KOPT-K1 (cell line): ENCODE data around the gene ARPC4.
A peak's percentile ranks its signal among the peaks of the same experiment; 100 is the strongest.

Source experiments
- H3K27ac ChIP-seq: fragments of 200-600 bp; sonication (generic); 2 replicates; pipeline ENCODE4 v1.5.1; 2016; ENCODE audit warnings: antibody characterized with exemption, mild to moderate bottlenecking, low read depth, low read length; ENCODE audit not compliant: poor library complexity, severe bottlenecking
- H3K36me3 ChIP-seq: fragments of 200-600 bp; sonication (generic); 2 replicates; pipeline ENCODE4 v1.5.1; 2017; ENCODE audit warnings: antibody characterized with exemption, mild to moderate bottlenecking, low read length, moderate library complexity; ENCODE audit not compliant: insufficient read depth
- H3K9me3 ChIP-seq: fragments of 200-600 bp; sonication (generic); 2 replicates; pipeline ENCODE4 v1.5.1; 2017; ENCODE audit warnings: antibody characterized with exemption, low read length, mild to moderate bottlenecking; ENCODE audit not compliant: insufficient read depth, poor library complexity, severe bottlenecking

ARPC4 gene

DNA sequence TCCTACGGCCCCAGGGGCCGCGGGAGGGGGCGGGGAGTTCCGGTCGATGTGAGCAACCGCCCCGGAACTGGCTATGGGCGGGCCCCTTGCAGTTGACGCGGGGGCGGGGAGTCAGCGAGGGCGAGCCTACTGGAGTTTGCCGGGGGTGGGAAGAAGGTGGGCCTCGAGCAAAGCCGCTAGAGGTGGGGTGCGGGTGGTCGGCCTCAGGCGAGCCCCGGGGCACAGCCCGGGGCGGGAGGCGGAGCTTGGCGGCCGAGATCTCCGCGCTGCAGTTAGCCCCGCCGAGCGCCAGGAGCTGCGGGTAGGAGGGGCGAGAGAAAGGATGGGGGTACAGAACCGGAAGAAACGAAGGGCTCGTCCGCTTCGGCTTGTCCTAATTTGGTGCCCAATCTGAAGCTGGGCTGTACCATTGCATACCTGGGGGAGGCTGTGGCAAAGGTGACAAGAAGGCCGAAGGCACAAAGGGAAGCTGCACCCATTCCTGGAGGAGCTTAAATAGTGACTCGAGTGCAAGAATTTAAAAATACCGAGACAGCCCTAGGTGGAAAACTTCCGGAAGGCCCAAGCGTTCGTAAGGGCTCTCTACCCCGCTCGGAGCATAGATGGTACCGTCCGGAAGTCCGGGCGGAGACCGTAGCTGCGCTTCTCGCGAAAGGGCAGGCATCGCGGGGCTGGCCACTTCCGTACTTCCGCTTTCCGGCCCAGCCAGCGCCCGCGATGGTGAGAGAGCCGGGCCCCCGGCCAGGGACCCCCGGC is at the start of gene ARPC4, which contains the start of gene TADA3:
Gene ARPC4, plus strand, starts transcription at position 678 of the 756 bp plus-strand sequence. Its CDS starts 40 bp downstream, at position 718.
Gene TADA3, minus strand, starts transcription at position 69 of the 756 bp plus-strand sequence. CDS start 1,007 bp downstream, outside the sequence.
- Histone ChIP-seq H3K27ac (peak within 1 kb of the TSS; percentile 93), H3K36me3 (peaks cover 57% of the 10 kb centered on the region), H3K9me3 (no peaks in the 10 kb centered on the region)

GRCh38 chr3:9743548-9743947 is 49.3 kb upstream of the ARPC4 start:
- Histone ChIP-seq H3K36me3 (peaks cover 100% of the 10 kb centered on the region), H3K9me3 (no peaks in the 10 kb centered on the region), H3K27ac (no peak overlapping the region)

DNA sequence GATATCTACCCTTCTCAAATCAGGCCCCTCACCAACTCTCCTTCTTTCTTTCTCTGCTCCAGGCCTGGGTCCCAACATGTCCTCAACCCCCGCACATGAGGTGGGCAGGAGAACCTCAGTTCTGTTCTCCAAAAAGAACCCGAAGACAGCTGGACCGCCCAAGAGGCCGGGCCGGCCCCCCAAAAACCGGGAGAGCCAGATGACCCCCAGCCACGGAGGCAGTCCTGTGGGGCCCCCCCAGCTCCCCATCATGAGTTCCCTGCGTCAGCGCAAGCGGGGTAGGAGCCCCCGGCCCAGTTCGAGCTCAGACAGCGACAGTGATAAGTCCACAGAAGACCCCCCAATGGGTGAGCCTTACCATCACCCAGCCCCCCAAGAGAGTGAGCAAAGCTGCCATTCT is 48.7 kb upstream of the ARPC4 start:
- H3K27ac ChIP-seq: no peak overlapping the region
- no peaks in the 10 kb centered on the region for H3K9me3 ChIP-seq
- H3K36me3 ChIP-seq: peaks cover 100% of the 10 kb centered on the region

- no peak overlapping the region for H3K27ac ChIP-seq
- no peaks in the 10 kb centered on the region for H3K9me3 ChIP-seq
- peaks cover 88% of the 10 kb centered on the region for H3K36me3 ChIP-seq
Observed at GRCh38 chr3:9745521-9745920, 47.4 kb upstream of the ARPC4 start.

GRCh38 chr3:9746330-9746729 is 46.6 kb upstream of the ARPC4 start:
- no peak overlapping the region for H3K27ac ChIP-seq
- H3K9me3 ChIP-seq: no peaks in the 10 kb centered on the region
- H3K36me3 ChIP-seq: peaks cover 80% of the 10 kb centered on the region

DNA sequence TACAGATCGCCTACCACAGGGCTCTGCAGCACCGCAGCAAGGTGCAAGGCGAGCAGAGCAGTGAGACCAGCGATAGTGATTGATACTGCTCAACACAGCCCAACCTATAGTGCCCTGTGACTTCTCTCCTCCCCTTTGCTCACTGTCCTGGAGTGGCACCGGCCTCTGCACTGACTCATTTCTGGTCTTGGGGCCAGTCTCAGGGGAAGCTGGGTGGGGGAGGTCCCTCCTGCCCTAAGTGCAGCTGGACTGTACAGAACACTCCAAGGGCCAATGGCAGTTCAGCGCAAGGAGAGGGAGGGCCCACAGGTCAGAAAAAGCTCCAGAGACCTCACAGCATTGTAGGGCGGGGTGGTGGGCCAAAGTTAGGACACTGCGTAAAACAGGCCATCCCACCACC is 45.6 kb upstream of the ARPC4 start:
- Histone ChIP-seq H3K27ac (no peak overlapping the region), H3K9me3 (no peaks in the 10 kb centered on the region), H3K36me3 (peaks cover 79% of the 10 kb centered on the region)

DNA sequence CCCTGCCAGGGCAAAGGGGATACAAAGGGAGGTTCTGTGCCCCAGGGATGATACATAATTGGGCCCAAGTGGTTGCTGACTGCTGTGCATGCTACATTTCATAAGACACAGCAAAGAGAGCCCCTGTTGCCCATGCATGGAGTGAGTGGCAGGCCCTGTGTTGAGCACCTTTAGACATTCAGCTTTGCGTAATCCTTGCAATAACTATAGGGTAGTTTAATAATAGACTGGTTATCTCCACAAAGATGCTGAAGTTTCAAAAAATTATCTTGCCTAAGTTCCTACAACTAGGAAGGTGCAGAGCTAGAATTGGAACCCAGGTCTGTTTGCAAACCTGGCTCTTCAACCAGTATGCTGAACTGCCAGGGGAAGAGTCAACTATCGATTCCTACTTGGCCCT is 44.9 kb upstream of the ARPC4 start:
- peaks cover 77% of the 10 kb centered on the region for H3K36me3 ChIP-seq
- no peaks in the 10 kb centered on the region for H3K9me3 ChIP-seq
- no peak overlapping the region for H3K27ac ChIP-seq

DNA sequence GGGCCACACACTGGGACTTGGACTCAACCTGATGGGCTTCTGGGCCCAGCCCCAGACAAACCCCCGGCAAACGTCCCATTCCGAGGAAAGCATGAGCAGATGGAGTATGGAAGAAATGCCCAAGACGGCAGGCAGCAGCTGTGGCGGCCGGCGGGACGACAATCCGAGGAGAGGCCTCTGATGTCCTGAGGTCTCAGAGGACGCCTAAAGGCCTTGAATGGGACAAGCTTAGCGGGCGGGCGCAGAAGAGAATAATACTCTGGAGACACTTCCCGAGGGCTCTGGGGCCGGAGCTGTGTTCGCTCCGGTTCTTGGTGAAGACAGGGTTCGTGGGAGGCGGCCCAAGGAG is 43.6 kb upstream of the ARPC4 start:
- Histone ChIP-seq H3K36me3 (peaks cover 64% of the 10 kb centered on the region), H3K27ac (peak overlapping the region; percentile 66), H3K9me3 (no peaks in the 10 kb centered on the region)

DNA sequence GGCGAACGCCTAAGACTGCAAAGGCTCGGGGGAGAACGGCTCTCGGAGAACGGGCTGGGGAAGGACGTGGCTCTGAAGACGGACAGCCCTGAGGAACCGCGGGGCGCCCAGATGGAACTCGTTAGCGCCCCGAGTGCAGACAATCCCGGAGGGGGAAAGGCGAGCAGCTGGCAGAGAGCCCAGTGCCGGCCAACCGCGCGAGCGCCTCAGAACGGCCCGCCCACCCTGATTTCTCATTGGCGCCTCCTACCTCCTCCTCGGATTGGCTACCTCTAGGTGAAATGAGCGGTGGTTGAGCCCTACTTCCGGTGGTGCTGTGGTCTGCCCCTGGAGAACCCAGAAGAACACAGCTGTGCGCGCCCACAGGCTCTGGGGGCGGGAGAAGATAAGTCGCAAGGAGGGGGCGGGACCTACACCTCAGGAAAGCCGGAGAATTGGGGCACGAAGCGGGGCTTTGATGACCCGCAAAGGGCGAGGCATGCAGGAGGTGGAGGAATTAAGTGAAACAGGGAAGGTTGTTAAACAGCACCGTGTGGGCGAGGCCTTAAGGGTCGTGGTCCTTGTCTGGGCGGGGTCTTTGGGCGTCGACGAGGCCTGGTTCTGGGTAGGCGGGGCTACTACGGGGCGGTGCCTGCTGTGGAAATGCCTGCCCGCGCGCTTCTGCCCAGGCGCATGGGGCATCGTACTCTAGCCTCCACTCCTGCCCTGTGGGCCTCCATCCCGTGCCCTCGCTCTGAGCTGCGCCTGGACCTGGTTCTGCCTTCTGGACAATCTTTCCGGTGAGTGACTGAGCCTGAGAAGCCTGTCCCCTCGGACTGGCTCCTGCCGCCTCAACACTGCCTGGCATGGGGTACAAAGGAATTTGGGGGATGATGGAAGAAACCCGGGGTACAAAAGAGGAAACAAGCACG is 43.0 kb upstream of the ARPC4 start, which contains the start of gene OGG1:
Gene OGG1, plus strand, starts transcription at position 308 of the 911 bp plus-strand sequence. Its CDS starts 335 bp downstream, at position 643.
- Histone ChIP-seq H3K36me3 (peaks cover 64% of the 10 kb centered on the region), H3K27ac (peak within 1 kb of the TSS; percentile 66), H3K9me3 (no peaks in the 10 kb centered on the region)

DNA sequence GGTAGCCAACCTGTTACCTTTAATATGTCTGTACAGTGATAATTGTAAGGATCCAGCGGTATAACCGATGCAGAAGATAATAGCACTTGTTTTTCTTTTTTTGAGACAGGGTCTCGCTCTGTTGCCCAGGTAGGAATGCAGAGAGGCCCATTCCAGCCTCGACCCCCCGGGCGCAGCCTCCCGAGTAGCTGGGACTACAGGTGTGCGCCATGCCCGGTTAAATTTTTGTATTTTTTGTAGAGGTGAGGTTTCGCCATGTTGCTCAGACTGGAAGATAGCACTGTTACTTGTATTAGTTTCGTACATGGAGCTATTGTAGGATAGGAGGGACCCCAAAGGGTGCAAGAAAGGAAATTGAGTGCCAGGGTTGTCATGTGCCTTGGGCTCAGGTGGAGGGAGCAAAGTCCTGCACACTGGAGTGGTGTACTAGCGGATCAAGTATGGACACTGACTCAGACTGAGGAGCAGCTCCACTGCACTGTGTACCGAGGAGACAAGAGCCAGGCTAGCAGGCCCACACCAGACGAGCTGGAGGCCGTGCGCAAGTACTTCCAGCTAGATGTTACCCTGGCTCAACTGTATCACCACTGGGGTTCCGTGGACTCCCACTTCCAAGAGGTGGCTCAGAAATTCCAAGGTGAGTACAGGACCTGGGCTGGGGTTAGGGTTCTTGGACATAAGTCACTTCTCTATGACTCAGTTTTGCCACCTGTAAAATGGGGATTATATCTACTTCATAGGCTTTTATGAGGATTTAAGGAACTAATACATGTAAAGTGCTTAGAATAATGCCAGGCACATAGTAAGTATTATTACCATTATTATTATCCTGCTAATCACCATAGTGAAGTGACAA is 42.1 kb upstream of the ARPC4 start:
- Histone ChIP-seq H3K36me3 (peaks cover 57% of the 10 kb centered on the region), H3K27ac (peak overlapping the region; percentile 66), H3K9me3 (no peaks in the 10 kb centered on the region)

- no peaks in the 10 kb centered on the region for H3K9me3 ChIP-seq
- H3K27ac ChIP-seq: no peak overlapping the region
- peaks cover 37% of the 10 kb centered on the region for H3K36me3 ChIP-seq
Observed at GRCh38 chr3:9754678-9755077, 38.2 kb upstream of the ARPC4 start.

DNA sequence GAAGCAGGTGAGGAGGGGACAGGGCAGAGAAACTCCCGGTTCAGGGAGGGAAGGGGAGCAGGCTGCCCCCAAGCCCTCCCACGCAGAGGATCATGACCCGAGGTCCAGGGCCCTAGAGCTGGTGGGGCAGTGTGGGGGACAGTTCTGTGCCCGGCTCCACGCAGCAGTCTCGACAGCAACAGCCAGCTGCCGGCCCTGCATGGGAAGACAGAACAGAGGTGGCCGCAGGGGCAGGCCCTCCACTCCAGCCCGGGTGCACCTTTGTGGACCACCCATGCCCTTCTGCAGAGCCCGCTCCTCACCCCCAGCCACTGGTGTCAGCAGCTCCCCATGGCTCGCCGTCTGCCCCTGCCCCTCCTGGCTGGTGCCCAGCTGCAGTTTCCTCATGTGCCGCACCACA is 35.5 kb upstream of the ARPC4 start:
- H3K9me3 ChIP-seq: no peaks in the 10 kb centered on the region
- H3K36me3 ChIP-seq: peaks cover 26% of the 10 kb centered on the region; the same call in 1 of the 2 replicates
- no peak overlapping the region for H3K27ac ChIP-seq

DNA sequence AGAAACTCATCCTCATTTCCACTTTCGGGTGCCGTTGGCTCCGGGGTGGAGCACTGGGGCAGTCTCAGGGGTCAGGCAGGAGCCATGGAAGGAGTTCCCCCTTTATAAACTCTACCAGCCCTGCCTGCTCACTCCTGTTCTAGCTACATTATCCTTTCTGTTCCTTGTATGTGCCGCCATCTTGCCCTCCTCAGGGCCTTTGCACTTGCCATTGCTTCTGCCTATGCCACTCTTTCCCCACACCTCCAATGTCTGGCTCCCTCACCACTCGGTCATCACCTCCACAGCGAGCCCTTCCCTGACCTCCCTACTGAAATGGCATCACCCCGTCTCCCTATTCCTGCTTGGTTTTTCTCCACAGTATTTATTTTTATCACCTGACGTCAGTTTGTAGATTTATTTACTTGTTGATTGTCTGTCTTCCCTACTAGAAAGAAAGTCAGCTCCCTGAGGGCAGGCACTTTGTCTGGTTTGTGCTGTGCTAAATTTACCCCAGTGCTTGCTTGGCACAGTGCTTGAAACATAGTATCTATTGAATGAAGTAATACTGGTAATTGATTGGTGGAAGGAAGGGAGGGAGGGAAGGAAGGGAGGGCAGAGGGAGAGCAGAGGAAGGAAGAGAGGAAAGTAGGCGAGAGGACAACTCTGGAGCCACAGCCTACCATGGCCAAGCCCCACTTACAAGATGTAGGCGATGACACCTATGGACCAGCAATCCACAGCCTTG is 31.9 kb upstream of the ARPC4 start:
- H3K27ac ChIP-seq: no peak overlapping the region
- H3K9me3 ChIP-seq: no peaks in the 10 kb centered on the region
- peaks cover 14% of the 10 kb centered on the region; the same call in 1 of the 2 replicates for H3K36me3 ChIP-seq

GRCh38 chr3:9761919-9762318 is 31.0 kb upstream of the ARPC4 start:
- no peaks in the 10 kb centered on the region for H3K9me3 ChIP-seq
- peaks cover 8% of the 10 kb centered on the region; the same call in 1 of the 2 replicates for H3K36me3 ChIP-seq
- no peak overlapping the region for H3K27ac ChIP-seq
